Upper lobe of right lung (tissue), 1 donor: Measurements from ENCODE around the gene CEP19. TPM values are rescaled to one million over a fixed set of nuclear protein-coding genes. Genes with fewer than 3 reads are reported as not detected.
A peak's percentile ranks its signal among the peaks of the same experiment; 100 is the strongest.

Source experiments
- ATAC-seq: fragments of 200-7000 bp; cut with Tn5 transposase; one replicate; pipeline ENCODE4 v1.9.1; 2020; ENCODE audit warnings: mild to moderate bottlenecking, moderate library complexity
- DNase-seq: peaks from one replicate; pipeline ENCODE4 v3.0.0-alpha.2; 2020
- H3K27ac ChIP-seq: fragments of 200-600 bp; one replicate; pipeline ENCODE4 v1.8.0; 2022
- H3K27me3 ChIP-seq: fragments of 200-600 bp; one replicate; pipeline ENCODE4 v1.8.0; 2022; ENCODE audit warnings: mild to moderate bottlenecking
- H3K36me3 ChIP-seq: fragments of 200-600 bp; one replicate; pipeline ENCODE4 v1.8.0; 2022
- H3K4me1 ChIP-seq: fragments of 200-600 bp; one replicate; pipeline ENCODE4 v1.8.0; 2022
- H3K4me3 ChIP-seq: fragments of 200-600 bp; one replicate; pipeline ENCODE4 v1.8.0; 2022; ENCODE audit warnings: mild to moderate bottlenecking
- H3K9me3 ChIP-seq: fragments of 200-600 bp; one replicate; pipeline ENCODE4 v1.8.0; 2022
- CTCF ChIP-seq: fragments of 200-600 bp; IDR thresholded peaks from one replicate; pipeline ENCODE4 v1.8.0; 2022; ENCODE audit warnings: antibody characterized with exemption
- intact Hi-C: fragments of 100-400 bp; cut with DNase I; formaldehyde crosslinking; loops from one replicate; pipeline ENCODE4 v1.11.0; 2022
- total RNA-seq: library from RNA; stranded (reverse); fragmentation: NEBNext Ultra II Directional; extraction: Animal tissue kit (Norgen Biotek cat#: 25700); gene quantifications from one replicate; pipeline ENCODE4 v1.2.1, GENCODE V29; 2021
- donor health status: DM: no; HTN: yes; CAD: no; lungs with severe emphysema.

The CEP19 gene
- total RNA-seq, 1 donor from 2014 or later, result 1.6 TPM

GRCh38 chr3:196684548-196685407, 27.3 kb downstream of the CEP19 start:
- DNase-seq (peak; percentile 68), ATAC-seq (peak; percentile 89)
- H3K4me1 ChIP-seq, result peaks cover 7% of the 10 kb centered on the region
- intact Hi-C loops, result no loop called here
- H3K27ac ChIP-seq, result peak overlapping the region; percentile 58
- no peaks in the 10 kb centered on the region for H3K9me3 ChIP-seq
- H3K36me3 ChIP-seq, result no peaks in the 10 kb centered on the region
- H3K4me3 ChIP-seq, result no peak overlapping the region
- no peaks in the 10 kb centered on the region for H3K27me3 ChIP-seq
- TF ChIP-seq CTCF, result peak; percentile 93

- Histone ChIP-seq H3K27ac (no peak overlapping the region), H3K4me1 (peaks cover 8% of the 10 kb centered on the region), H3K9me3 (no peaks in the 10 kb centered on the region), H3K4me3 (no peak overlapping the region), H3K36me3 (no peaks in the 10 kb centered on the region), H3K27me3 (no peaks in the 10 kb centered on the region)
- no peak for TF ChIP-seq CTCF
- DNase-seq (no peak), ATAC-seq (no peak)
- intact Hi-C loops, result no loop called here
Observed at GRCh38 chr3:196677931-196678330, 34.1 kb downstream of the CEP19 start.

GRCh38 chr3:196677353-196677752, 34.7 kb downstream of the CEP19 start:
- no peak overlapping the region for H3K4me3 ChIP-seq
- intact Hi-C loops, result no loop called here
- no peak overlapping the region for H3K27ac ChIP-seq
- TF ChIP-seq CTCF, result no peak
- no peaks in the 10 kb centered on the region for H3K27me3 ChIP-seq
- DNase-seq (no peak), ATAC-seq (peak; percentile 53)
- H3K36me3 ChIP-seq, result no peaks in the 10 kb centered on the region
- H3K9me3 ChIP-seq, result no peaks in the 10 kb centered on the region
- H3K4me1 ChIP-seq, result peaks cover 8% of the 10 kb centered on the region

- Histone ChIP-seq H3K27ac (no peak overlapping the region), H3K27me3 (no peaks in the 10 kb centered on the region), H3K36me3 (no peaks in the 10 kb centered on the region), H3K4me1 (peaks cover 18% of the 10 kb centered on the region), H3K4me3 (no peak overlapping the region), H3K9me3 (no peaks in the 10 kb centered on the region)
- ATAC-seq (no peak), DNase-seq (no peak)
- intact Hi-C loops, result no loop called here
- no peak for TF ChIP-seq CTCF
Observed at GRCh38 chr3:196673632-196674031, 38.4 kb downstream of the CEP19 start.

GRCh38 chr3:196670339-196670738, 41.7 kb downstream of the CEP19 start:
- peaks cover 9% of the 10 kb centered on the region for H3K4me1 ChIP-seq
- H3K9me3 ChIP-seq, result no peaks in the 10 kb centered on the region
- no peak overlapping the region for H3K4me3 ChIP-seq
- no peaks in the 10 kb centered on the region for H3K36me3 ChIP-seq
- DNase-seq (no peak), ATAC-seq (peak; percentile 91)
- no peak for TF ChIP-seq CTCF
- peak overlapping the region; percentile 47 for H3K27ac ChIP-seq
- intact Hi-C loops, result no loop called here
- no peaks in the 10 kb centered on the region for H3K27me3 ChIP-seq
